ENCODE data around the gene MYO7B.

Gene MYO7B

GRCh38 chr2:127597046-127597983 is 61.8 kb downstream of the MYO7B start:
- Histone ChIP-seq H2AFZ (ENCODE audit: low read length) (no peak overlapping the region), H2BK5ac (ENCODE audit: low read length) (no peak overlapping the region), H2AK5ac (ENCODE audit: low read depth, low read length) (no peak overlapping the region), H3K9ac (ENCODE audit: low read depth, low read length, poor library complexity) (no peak overlapping the region), H3K79me1 (ENCODE audit: low read depth, low read length) (no peaks in the 10 kb centered on the region), H3K18ac (ENCODE audit: low read length) (no peak overlapping the region), H3K4me2 (ENCODE audit: insufficient read depth, low read length, poor library complexity, severe bottlenecking) (no peak overlapping the region), H4K8ac (ENCODE audit: low read depth, low read length) (no peak overlapping the region), H3K9me3 (replicated peaks in 1 of 2; ENCODE audit: control insufficient read depth in 2 of 2, insufficient read depth in 1 of 2, low read depth in 1 of 2, low read length in 2 of 2) (peaks cover 2 to 3% of the 10 kb centered on the region in 2 donors), H2BK120ac (ENCODE audit: low read depth, low read length) (no peak overlapping the region), H3K36me3 (replicated peaks in 1 of 2; ENCODE audit: control insufficient read depth in 2 of 2, insufficient read depth in 2 of 2, low read length in 2 of 2) (no peaks in the 10 kb centered on the region), H3K27me3 (ENCODE audit: control insufficient read depth in 3 of 3, insufficient read depth in 3 of 3, low read depth in 1 of 3, low read length in 3 of 3) (no peaks in the 10 kb centered on the region), H2BK15ac (ENCODE audit: low read length) (no peak overlapping the region), H3K23ac (ENCODE audit: low read depth, low read length, poor library complexity) (no peak overlapping the region), H3K27ac (replicated peaks; ENCODE audit: low read length) (no peak overlapping the region), H3K4me1 (ENCODE audit: control insufficient read depth in 2 of 2, insufficient read depth in 1 of 2, low read depth in 1 of 2, low read length in 2 of 2) (no peaks in the 10 kb centered on the region), H3K4ac (ENCODE audit: low read length) (no peak overlapping the region), H3K14ac (ENCODE audit: low read length) (peak overlapping the region; percentile 14), H2BK12ac (ENCODE audit: low read length) (no peak overlapping the region), H3K4me3 (ENCODE audit: low read length in 2 of 2) (no peak overlapping the region), H4K91ac (ENCODE audit: low read depth, low read length, poor library complexity) (no peak overlapping the region)
- no peak for DNase-seq (ENCODE audit: low spot score)
- WGBS, 2 donors (ENCODE audit: extremely low coverage in 2 of 2, insufficient read length in 2 of 2, insufficient replicate concordance in 1 of 2), result no CpG with 5 or more reads among the region's 17 CpGs

- no peak overlapping the region for H3K14ac ChIP-seq (ENCODE audit: low read length)
- peak overlapping the region; percentile 84 for H3K4ac ChIP-seq (ENCODE audit: low read length)
- H2AK5ac ChIP-seq (ENCODE audit: low read depth, low read length), result no peak overlapping the region
- no peak overlapping the region for H2BK15ac ChIP-seq (ENCODE audit: low read length)
- H2BK5ac ChIP-seq (ENCODE audit: low read length), result no peak overlapping the region
- H3K9ac ChIP-seq (ENCODE audit: low read depth, low read length, poor library complexity), result no peak overlapping the region
- no peak overlapping the region for H2BK12ac ChIP-seq (ENCODE audit: low read length)
- H3K23ac ChIP-seq (ENCODE audit: low read depth, low read length, poor library complexity), result no peak overlapping the region
- no peak overlapping the region for H3K27ac ChIP-seq (replicated peaks; ENCODE audit: low read length)
- WGBS, 2 donors (ENCODE audit: extremely low coverage in 2 of 2, insufficient read length in 2 of 2, insufficient replicate concordance in 1 of 2), result no CpG with 5 or more reads among the region's 4 CpGs
- H4K8ac ChIP-seq (ENCODE audit: low read depth, low read length), result no peak overlapping the region
- H3K4me3 ChIP-seq (ENCODE audit: low read length in 2 of 2), result no peak overlapping the region
- peaks cover 3 to 4% of the 10 kb centered on the region in 2 donors for H3K9me3 ChIP-seq (replicated peaks in 1 of 2; ENCODE audit: control insufficient read depth in 2 of 2, insufficient read depth in 1 of 2, low read depth in 1 of 2, low read length in 2 of 2)
- no peaks in the 10 kb centered on the region for H3K36me3 ChIP-seq (replicated peaks in 1 of 2; ENCODE audit: control insufficient read depth in 2 of 2, insufficient read depth in 2 of 2, low read length in 2 of 2)
- H3K4me2 ChIP-seq (ENCODE audit: insufficient read depth, low read length, poor library complexity, severe bottlenecking), result no peak overlapping the region
- no peaks in the 10 kb centered on the region for H3K4me1 ChIP-seq (ENCODE audit: control insufficient read depth in 2 of 2, insufficient read depth in 1 of 2, low read depth in 1 of 2, low read length in 2 of 2)
- H3K79me1 ChIP-seq (ENCODE audit: low read depth, low read length), result no peaks in the 10 kb centered on the region
- no peaks in the 10 kb centered on the region for H3K27me3 ChIP-seq (ENCODE audit: control insufficient read depth in 3 of 3, insufficient read depth in 3 of 3, low read depth in 1 of 3, low read length in 3 of 3)
- DNase-seq (ENCODE audit: low spot score), result no peak
- no peak overlapping the region for H2AFZ ChIP-seq (ENCODE audit: low read length)
- no peak overlapping the region for H3K18ac ChIP-seq (ENCODE audit: low read length)
- no peak overlapping the region for H4K91ac ChIP-seq (ENCODE audit: low read depth, low read length, poor library complexity)
- H2BK120ac ChIP-seq (ENCODE audit: low read depth, low read length), result no peak overlapping the region
Measured at GRCh38 chr2:127597984-127598380, 62.5 kb downstream of the MYO7B start.

GRCh38 chr2:127598711-127599110 is 63.2 kb downstream of the MYO7B start:
- H2BK12ac ChIP-seq (ENCODE audit: low read length), result no peak overlapping the region
- no peak overlapping the region for H3K4me3 ChIP-seq (ENCODE audit: low read length in 2 of 2)
- no peak overlapping the region for H3K4me2 ChIP-seq (ENCODE audit: insufficient read depth, low read length, poor library complexity, severe bottlenecking)
- peaks cover 3 to 4% of the 10 kb centered on the region in 2 donors for H3K9me3 ChIP-seq (replicated peaks in 1 of 2; ENCODE audit: control insufficient read depth in 2 of 2, insufficient read depth in 1 of 2, low read depth in 1 of 2, low read length in 2 of 2)
- H3K79me1 ChIP-seq (ENCODE audit: low read depth, low read length), result no peaks in the 10 kb centered on the region
- H2BK5ac ChIP-seq (ENCODE audit: low read length), result no peak overlapping the region
- no CpG with 5 or more reads among the region's 3 CpGs for WGBS, 2 donors (ENCODE audit: extremely low coverage in 2 of 2, insufficient read length in 2 of 2, insufficient replicate concordance in 1 of 2)
- no peak overlapping the region for H2BK120ac ChIP-seq (ENCODE audit: low read depth, low read length)
- no peak overlapping the region for H3K23ac ChIP-seq (ENCODE audit: low read depth, low read length, poor library complexity)
- no peak overlapping the region for H4K91ac ChIP-seq (ENCODE audit: low read depth, low read length, poor library complexity)
- no peak overlapping the region for H3K4ac ChIP-seq (ENCODE audit: low read length)
- no peak overlapping the region for H3K14ac ChIP-seq (ENCODE audit: low read length)
- no peak overlapping the region for H4K8ac ChIP-seq (ENCODE audit: low read depth, low read length)
- no peaks in the 10 kb centered on the region for H3K4me1 ChIP-seq (ENCODE audit: control insufficient read depth in 2 of 2, insufficient read depth in 1 of 2, low read depth in 1 of 2, low read length in 2 of 2)
- no peak overlapping the region for H3K27ac ChIP-seq (replicated peaks; ENCODE audit: low read length)
- DNase-seq (ENCODE audit: low spot score), result no peak
- H3K36me3 ChIP-seq (replicated peaks in 1 of 2; ENCODE audit: control insufficient read depth in 2 of 2, insufficient read depth in 2 of 2, low read length in 2 of 2), result no peaks in the 10 kb centered on the region
- H3K9ac ChIP-seq (ENCODE audit: low read depth, low read length, poor library complexity), result no peak overlapping the region
- no peak overlapping the region for H2AK5ac ChIP-seq (ENCODE audit: low read depth, low read length)
- H3K18ac ChIP-seq (ENCODE audit: low read length), result no peak overlapping the region
- no peaks in the 10 kb centered on the region for H3K27me3 ChIP-seq (ENCODE audit: control insufficient read depth in 3 of 3, insufficient read depth in 3 of 3, low read depth in 1 of 3, low read length in 3 of 3)
- no peak overlapping the region for H2BK15ac ChIP-seq (ENCODE audit: low read length)
- H2AFZ ChIP-seq (ENCODE audit: low read length), result no peak overlapping the region

- no peak overlapping the region for H3K9ac ChIP-seq (ENCODE audit: low read depth, low read length, poor library complexity)
- H2BK15ac ChIP-seq (ENCODE audit: low read length), result no peak overlapping the region
- no CpG with 5 or more reads among the region's 3 CpGs for WGBS, 2 donors (ENCODE audit: extremely low coverage in 2 of 2, insufficient read length in 2 of 2, insufficient replicate concordance in 1 of 2)
Measured at GRCh38 chr2:127599211-127599610, 63.7 kb downstream of the MYO7B start.

More at GRCh38 chr2:127599211-127599610, 63.7 kb downstream of the MYO7B start:
- Histone ChIP-seq H2BK5ac (ENCODE audit: low read length) (no peak overlapping the region), H3K27me3 (ENCODE audit: control insufficient read depth in 3 of 3, insufficient read depth in 3 of 3, low read depth in 1 of 3, low read length in 3 of 3) (no peaks in the 10 kb centered on the region), H2AK5ac (ENCODE audit: low read depth, low read length) (no peak overlapping the region), H3K9me3 (replicated peaks in 1 of 2; ENCODE audit: control insufficient read depth in 2 of 2, insufficient read depth in 1 of 2, low read depth in 1 of 2, low read length in 2 of 2) (peaks cover 3 to 4% of the 10 kb centered on the region in 2 donors), H3K23ac (ENCODE audit: low read depth, low read length, poor library complexity) (no peak overlapping the region), H2AFZ (ENCODE audit: low read length) (no peak overlapping the region), H4K8ac (ENCODE audit: low read depth, low read length) (no peak overlapping the region), H3K27ac (replicated peaks; ENCODE audit: low read length) (no peak overlapping the region), H3K79me1 (ENCODE audit: low read depth, low read length) (no peaks in the 10 kb centered on the region), H3K4me3 (ENCODE audit: low read length in 2 of 2) (no peak overlapping the region), H4K91ac (ENCODE audit: low read depth, low read length, poor library complexity) (no peak overlapping the region), H2BK12ac (ENCODE audit: low read length) (no peak overlapping the region), H3K4me1 (ENCODE audit: control insufficient read depth in 2 of 2, insufficient read depth in 1 of 2, low read depth in 1 of 2, low read length in 2 of 2) (no peaks in the 10 kb centered on the region), H3K18ac (ENCODE audit: low read length) (no peak overlapping the region), H3K36me3 (replicated peaks in 1 of 2; ENCODE audit: control insufficient read depth in 2 of 2, insufficient read depth in 2 of 2, low read length in 2 of 2) (no peaks in the 10 kb centered on the region), H3K14ac (ENCODE audit: low read length) (no peak overlapping the region), H2BK120ac (ENCODE audit: low read depth, low read length) (no peak overlapping the region), H3K4ac (ENCODE audit: low read length) (no peak overlapping the region), H3K4me2 (ENCODE audit: insufficient read depth, low read length, poor library complexity, severe bottlenecking) (no peak overlapping the region)
- no peak for DNase-seq (ENCODE audit: low spot score)
